ENCODE data around the gene NDUFA12.

NDUFA12 gene

DNA sequence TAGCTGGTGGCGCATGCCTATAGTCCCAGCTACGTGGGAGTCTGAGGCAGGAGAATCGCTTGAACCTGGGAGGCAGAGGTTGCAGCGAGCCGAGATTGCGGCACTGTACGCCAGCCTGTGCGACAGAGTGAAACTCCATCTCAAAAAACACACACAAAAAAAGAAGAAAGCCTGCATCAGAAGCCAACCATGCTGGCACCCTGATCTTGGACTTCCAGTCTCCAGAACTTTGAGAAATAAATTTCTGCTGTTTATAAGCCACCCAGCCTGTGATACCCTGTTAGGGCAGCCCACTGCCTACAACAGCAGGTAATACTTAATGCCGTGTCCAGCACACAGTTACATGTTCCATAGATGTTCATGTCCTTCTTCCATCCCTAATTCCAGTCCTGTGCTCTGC, 62.7 kb downstream of the NDUFA12 start:
- DNase-seq (ENCODE audit: low read depth) = no peak

GRCh38 chr12:94938583-94938982, 64.9 kb downstream of the NDUFA12 start:
- DNase-seq (ENCODE audit: low read depth) = no peak

GRCh38 chr12:94930772-94931171, 72.7 kb downstream of the NDUFA12 start:
- no peak for DNase-seq (ENCODE audit: low read depth)

DNA sequence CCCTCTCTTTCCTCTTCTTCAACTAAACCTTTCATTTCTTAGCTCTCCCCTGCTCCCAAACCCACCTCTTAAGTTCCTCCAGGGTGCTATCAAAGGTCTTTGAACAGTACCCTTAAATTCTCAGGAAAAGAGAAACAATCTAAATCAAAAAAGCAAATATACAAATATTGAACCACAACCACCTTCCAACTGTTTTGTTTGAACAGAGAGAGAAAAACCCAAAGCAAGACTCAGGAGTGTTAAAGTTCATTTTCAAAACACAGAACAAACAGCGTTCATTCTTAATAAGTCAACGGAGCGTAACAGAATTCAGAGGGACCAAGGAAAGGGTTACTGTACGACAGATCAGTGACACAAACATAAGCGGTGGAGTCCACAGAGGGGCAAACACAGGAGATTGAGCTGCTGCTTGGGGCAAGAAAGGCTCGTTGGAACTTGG, 73.3 kb downstream of the NDUFA12 start:
- DNase-seq (ENCODE audit: low read depth) = no peak

GRCh38 chr12:94929780-94930179, 73.7 kb downstream of the NDUFA12 start:
- DNase-seq (ENCODE audit: low read depth) = no peak

GRCh38 chr12:94925729-94926128, 77.8 kb downstream of the NDUFA12 start:
- no peak for DNase-seq (ENCODE audit: low read depth)

- no peak for DNase-seq (ENCODE audit: low read depth)
Measured at GRCh38 chr12:94925206-94925605, 78.3 kb downstream of the NDUFA12 start.

- DNase-seq (ENCODE audit: low read depth) = no peak
Measured at GRCh38 chr12:94922561-94922960, 80.9 kb downstream of the NDUFA12 start.

All from non-pigmented ciliary epithelial cell (primary cell).